ENCODE measurements around the gene RAB8B.

DNA sequence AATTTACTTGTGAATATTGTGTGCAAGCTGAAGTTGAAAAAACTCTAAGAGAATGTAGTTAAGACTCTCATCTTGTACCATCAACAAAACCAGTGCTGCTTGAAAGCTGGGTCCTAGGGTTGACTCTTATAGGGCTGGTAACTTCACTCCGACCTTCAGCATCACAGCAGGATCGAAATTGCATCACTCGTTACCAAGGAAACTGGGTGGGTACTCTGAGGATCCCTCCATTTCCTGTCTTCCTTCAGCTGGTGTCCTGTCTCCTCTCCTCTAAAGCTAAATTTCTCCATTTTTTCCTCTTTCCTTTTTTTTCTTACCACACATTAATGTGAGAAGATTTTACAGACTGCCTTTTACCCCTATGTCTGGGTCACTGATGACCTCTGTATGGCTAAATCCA is 85.0 kb downstream of the RAB8B start:
- TF ChIP-seq SALL2 (tag by site-specific recombination; IDR thresholded peaks at IDR 0.05; ENCODE audit: borderline replicate concordance) = no peak
- no peak for TF ChIP-seq HOXA7 (CRISPR knock-in tag; IDR thresholded peaks at IDR 0.05; ENCODE audit: borderline replicate concordance)
- no peak for TF ChIP-seq ATF2 (tag by site-specific recombination; IDR thresholded peaks at IDR 0.05; ENCODE audit: low read depth)
- TF ChIP-seq, protein P1, sequence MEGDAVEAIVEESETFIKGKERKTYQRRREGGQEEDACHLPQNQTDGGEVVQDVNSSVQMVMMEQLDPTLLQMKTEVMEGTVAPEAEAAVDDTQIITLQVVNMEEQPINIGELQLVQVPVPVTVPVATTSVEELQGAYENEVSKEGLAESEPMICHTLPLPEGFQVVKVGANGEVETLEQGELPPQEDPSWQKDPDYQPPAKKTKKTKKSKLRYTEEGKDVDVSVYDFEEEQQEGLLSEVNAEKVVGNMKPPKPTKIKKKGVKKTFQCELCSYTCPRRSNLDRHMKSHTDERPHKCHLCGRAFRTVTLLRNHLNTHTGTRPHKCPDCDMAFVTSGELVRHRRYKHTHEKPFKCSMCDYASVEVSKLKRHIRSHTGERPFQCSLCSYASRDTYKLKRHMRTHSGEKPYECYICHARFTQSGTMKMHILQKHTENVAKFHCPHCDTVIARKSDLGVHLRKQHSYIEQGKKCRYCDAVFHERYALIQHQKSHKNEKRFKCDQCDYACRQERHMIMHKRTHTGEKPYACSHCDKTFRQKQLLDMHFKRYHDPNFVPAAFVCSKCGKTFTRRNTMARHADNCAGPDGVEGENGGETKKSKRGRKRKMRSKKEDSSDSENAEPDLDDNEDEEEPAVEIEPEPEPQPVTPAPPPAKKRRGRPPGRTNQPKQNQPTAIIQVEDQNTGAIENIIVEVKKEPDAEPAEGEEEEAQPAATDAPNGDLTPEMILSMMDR (tag by site-specific recombination; IDR thresholded peaks at IDR 0.05) = no peak
